Stimulated activated CD4-positive, alpha-beta T cell treated with anti-CD3 and anti-CD28 coated beads, TNF-alpha, amount 100 ng/mL, for 24 hours (primary cell): Measurements from ENCODE around the gene TJP1.
"Not testable (repeated sequence)": the region's sequence is repeated elsewhere in the genome, so short reads cannot be mapped to it uniquely, and the experiment has no call there.

Experiments
- DNase-seq, 3 experiments: peaks; one replicate each; pipeline ENCODE4 v3.0.0-alpha.2; 2020; ENCODE audit warnings: low read depth in 3 of 3

TJP1 gene

DNA sequence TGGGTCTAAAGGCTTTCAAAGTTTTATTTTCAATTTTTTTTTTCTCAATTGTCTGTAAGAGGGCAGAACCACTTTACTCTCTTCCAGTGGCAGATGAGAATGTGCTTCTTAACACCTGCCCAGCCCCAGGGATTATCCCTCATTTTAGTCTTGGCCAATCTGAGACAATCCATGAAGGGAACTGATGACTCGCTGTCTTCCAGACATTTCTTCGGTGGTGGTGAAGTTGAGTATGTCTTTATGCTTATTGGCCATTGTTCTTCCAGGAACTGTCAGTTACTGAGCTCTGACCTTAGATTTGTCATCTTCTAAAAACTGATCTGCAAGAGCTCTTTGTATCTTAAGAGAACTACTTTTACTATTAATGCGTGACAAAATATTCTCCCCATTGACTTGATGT is 139.5 kb downstream of the TJP1 start:
- no peak for DNase-seq

DNA sequence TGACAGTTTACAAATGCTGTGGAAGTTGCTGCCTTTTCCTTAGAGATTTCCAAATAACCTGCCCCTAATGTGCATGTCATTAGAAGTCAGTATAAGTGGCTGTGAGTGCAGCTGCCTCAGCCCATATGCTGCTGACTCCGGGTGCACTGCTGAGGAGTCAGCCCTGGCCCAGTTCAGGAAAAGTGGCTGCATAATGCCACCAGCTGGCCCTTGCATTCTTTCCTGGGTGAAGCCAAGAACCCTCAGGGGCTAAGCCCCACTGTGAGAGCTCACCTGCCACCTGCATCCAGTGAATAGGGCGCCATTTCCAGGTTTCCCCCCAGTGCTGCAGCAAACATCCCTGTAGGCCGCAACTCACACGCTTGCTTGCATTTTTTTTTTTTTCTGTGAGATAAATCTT is 139.9 kb downstream of the TJP1 start:
- DNase-seq: no peak

DNA sequence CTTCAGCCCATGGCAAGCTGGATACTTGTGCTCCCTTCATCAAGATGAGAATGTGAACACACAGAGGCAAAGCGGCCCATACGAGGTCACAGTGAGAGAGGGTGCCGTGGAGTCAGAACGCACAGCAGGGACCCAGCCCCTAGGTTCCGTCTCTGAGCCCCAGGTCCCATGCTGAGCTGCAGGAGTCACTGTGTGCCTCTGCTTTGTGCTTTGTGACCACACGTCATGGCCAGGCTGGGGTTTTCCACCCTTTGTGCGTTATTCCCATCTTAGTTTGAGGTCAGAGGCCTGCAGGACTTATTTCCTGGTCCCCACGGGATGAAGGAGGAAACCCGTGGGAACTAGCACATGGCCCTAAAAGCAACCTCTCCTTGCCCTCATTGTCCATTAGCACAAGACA is 140.3 kb downstream of the TJP1 start:
- no peak for DNase-seq

DNA sequence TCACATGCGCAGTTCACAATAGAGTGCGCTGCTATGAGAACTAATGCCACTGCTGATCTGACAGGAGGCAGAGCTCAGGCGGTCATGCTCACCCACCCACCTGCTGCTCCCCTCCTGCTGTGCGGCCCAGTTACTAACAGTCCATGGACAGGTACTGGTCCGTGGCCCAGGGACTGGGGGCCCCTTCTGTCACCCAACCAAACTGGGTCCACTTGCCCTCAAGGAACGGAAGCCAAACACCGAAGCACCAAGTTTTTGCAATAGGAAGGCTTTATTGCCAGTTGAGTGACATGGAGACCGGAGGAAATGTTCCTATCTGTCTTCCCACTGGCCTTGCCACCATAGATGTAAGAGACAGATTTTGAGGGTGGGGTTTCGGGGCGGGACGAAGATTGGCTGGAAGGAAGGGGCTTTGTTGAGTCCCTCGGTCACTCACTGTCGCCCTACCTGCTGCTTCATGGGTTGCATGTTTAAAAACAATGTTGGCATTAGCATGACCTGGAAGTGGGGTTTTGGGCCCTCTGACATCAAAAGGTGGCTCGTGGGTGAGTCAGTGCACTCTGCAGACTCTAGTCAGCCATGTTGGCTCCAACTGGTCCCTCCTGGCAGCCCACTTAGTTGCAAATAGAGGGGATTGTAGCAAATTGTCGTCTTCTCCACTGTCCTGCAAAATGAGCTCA is 141.0 kb downstream of the TJP1 start:
- DNase-seq: no peak

DNA sequence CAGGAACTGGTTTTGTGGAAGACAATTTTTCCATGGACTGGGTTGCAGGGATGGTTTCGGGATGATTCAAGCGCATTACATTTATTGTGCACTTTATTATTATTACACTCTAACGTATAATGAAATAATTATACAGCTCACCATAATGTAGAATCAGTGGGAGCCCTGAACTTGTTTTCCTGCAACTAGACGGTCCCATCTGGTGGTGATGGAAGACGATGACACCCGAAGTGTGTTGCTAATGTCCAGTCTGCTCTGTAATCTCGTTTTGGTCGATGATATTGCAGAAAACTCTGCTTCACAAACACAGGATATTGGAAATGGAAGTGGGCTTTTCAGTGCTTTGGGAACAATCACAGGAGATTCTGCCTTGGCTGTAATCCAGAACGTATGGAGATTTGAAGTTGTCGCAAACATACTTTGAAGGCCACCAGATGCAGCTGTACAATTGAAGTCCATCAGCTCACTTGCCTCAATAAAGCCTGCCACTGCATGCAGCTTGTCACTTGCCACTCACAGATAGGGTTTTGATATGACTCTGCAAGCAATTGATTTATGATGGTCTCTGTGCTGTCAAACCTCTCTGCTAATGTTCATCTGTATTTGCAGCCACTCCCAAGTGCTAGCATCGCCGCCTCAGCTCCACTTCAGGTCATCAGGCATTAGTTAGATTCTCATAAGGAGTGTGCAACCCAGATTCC is 141.7 kb downstream of the TJP1 start:
- no peak for DNase-seq

DNA sequence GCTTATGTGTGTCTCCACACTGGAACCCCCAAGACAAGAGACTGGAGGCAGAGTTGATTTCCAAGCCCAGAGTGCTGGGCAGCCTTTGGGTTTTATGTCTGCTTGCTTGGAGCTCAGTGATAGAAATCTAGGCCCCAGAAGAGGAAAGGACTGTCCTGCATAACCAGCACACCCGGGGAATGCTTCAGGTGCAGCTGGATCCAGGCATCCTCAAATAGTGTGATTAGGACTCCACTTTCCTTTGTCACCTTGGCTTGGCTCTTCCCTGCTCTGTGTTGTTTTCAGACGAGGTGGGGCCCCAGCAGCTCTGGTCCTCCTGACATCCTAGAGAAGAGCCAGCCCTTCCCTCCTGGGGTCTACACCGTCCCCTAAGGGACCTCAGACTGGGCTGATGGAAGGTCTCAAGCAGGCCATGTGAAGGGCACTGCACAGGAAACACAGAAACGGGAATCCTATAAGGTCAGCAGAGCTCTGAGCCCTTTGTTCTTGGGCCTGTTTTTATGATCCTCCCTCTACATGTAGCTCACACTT is 143.7 kb downstream of the TJP1 start:
- DNase-seq: no peak

DNA sequence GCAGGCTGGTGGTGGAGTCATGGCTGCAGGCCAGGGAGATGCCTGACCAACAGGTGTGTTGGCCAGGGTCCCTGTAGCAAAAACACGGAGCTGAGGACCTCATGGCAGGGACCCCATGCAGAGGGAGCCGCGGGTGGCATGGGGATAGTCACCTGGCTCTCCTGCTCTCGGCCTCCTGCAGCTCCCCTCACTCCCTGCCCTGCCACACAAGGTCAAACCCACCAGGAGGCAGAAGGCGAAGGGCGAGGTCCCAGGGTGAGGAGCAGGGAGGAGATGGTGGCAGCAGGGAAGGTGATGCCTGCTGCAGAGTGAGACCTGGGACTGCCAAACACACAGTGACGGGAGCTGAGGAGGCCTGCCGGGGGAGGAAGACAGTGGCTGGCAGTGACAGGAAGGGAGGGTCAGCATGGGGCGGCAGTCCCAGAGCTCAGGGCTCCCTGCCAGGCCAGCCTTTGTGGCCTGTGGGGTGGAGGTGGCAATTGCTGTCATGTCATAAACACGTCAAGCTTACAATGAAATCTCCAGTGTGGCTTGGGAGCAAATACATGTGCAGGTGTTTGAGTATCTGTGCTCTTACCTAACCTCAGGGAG is 144.3 kb downstream of the TJP1 start:
- DNase-seq: no peak

DNA sequence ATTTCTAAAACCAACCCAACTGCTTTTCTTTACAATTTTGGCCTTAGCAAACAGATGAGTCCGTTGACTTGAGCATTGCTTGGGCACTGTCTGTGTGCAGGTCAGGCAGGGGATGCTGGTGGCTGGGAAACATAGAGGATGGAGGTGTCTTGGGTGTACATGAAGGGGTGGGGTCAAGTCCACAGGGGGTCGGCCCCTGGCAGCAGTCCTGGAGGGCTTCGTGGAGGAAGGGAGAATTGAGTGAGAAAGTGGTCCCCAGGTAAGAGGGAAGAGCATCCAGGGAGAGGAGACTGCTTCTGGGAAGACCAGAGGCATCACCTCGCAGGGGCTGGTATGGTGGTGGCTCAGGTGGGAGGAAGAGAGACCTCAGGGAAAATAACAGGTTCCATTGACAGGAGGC is 144.8 kb downstream of the TJP1 start:
- DNase-seq: no peak

DNA sequence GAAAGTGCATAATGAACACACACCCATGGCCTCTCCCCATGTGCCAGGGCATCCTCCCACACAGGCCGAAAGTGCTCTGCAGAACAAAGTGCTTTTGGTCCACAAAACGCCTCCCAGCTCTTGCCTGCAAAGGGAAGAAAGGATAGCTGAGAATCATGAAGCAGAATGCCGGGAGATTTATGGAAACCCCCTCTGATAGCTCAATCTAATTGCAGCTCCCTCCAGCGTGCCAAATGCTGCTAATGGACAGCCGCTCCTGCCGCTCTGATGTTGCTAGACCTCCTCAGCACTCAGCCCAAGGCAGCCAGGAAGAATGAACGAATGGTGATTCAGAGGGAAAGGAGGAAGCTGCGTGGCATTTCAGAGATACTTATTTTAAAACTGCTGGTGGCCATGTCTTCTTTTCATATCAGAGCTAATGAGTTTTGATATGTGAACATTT is 145.3 kb downstream of the TJP1 start:
- DNase-seq: no peak

DNA sequence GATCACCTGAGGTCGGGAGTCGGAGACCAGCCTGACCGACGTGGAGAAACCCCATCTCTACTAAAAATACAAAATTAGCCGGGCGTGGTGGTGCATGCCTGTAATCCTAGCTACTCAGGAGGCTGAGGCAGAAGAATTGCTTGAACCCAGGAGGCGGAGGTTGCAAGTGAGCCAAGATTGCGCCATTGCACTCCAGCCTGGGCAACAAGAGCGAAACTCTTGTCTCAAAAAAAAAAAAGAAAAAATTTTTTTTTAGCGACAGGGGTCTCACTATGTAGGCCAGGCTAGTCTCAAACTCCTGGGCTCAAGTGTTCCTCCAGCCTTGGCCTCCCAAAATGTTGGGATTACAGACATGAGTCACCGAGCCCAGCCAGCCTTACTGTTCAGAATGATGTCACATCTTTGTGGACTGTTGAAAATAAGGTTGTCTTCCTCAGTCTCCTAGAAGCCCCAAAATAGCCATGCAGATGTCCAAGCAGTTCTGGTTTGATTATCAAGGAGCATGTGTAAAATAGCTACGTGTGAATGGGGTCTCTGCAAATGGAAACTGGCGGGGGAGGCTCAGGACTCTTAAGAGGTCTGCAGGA is 145.8 kb downstream of the TJP1 start:
- not testable (repeated sequence) for DNase-seq

DNA sequence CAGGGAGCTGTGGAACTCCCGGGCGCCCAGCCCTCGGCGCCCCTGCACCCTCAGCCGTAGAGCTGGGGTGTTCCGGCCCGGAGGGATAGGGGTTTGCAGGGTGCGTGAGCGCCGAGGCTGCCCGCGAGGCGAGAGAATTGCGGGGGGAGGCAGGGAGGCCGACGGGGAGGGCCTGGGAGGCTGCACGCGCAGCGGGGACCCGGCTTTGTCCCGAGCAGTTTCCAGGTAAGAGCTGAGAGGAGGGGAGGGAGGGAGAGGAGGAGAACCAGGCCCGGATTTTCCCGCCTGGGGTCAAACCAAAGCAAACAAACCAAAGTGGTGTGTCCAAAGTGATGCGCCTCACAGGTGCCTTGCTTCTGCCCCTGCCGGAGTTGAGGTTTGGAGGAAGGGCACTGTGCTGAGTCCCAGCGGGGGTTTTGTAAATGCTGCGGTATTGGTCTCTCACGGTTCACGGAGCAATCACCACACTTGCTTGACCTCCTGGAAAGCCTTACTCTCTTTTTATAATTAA is 146.4 kb downstream of the TJP1 start:
- no peak for DNase-seq

DNA sequence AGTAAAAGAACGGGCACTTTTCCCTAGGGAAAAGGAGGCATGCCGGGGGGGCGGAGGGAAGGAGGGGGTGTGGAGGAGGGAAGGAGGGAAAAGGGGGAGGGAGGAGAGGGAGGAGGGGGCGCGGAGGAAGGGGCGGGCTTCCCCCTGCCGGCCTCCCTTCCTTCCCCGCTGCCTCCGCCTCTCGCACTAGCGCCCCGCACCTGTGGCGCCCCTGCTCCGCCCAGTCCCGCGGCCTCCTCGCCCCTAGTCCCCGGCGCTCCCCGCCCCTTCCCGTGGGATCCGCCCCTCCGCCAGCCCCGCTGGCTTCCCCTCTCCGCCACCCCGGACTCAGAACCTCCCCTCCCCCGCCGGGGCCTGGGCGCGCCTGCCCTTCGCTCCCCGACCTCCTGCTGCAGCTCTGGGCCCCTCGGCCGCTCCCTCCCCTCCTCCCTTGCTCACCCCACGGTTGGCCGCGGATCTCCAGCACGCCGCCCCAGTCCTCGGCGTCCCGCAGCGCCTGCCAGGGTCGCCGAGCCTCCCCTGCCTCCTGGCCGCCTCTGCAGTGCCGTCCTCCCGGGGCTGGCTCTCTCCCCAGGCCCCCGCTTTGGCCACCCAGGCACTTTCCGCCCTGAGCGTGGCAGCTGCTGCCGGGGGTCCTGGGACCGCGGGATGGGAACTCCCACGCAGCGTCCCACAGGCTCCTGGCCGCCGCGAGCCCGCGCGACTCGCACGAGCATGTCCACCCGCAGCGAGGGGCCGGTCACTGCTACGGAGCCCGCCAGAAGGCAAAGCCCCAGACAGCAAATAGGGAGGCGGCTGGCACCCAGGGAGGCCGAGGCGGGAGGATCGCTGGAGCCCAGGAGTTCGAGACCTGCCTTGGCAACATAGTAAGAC is 147.4 kb downstream of the TJP1 start:
- peak in 1 of 3 experiments; percentile 4 for DNase-seq

DNA sequence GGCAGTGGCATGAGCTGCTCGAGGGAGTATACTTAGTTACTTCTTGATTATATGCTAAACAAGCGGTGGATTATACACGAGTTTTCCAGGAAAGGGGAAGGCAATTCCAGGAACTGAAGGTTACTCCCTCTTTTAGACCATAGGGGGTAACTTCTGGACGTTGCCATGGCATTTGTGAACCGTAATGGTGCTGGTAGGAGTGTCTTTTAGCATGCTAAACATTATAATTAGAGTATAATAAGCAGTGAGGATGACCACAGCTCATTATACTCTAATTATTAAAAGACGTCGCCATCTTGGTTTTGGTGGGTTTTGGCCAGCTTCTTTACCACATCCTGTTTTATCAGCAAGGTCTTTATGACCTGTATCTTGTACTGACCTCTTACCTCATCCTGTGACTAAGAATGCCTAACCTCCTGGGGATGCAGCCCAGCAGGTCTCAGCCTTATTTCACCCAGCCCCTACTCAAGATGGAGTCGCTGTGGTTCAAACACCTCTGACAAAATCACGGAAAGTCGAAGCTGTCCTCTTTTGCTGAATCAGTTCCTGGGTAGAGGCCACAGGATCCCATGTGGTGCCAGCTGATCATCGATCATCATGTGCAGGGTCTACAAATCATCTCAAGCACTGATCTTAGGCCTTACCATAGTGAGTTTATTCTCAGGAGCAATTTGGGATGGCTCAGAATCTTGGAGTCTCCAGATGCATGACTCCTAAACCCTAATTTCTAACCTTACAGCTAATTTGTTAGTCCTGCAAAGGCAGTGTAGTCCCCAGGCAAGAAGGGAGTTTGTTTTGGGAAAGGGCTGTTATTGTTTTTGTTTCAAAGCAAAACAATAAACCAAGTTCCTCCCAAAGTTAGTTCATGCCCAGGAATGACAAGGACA is 149.1 kb downstream of the TJP1 start:
- DNase-seq: no peak

DNA sequence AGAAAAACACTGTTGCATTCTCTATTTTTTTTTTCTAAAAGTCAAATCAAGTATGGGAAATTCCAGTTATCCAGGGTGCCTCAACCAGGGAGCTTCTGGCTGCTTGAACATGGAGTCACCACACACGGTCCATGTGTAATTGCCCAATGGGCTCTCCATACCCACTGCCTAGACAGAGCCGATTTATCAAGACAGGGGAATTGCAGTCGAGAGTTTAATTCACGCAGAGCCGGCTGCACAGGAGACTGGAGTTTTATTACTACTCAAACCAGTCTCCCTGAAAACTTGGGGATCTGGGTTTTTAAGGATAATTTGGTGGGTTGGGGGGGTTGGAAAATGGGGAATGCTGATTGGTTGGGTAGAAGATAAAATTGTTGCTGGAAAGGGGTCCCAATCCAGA is 149.8 kb downstream of the TJP1 start:
- DNase-seq: no peak

DNA sequence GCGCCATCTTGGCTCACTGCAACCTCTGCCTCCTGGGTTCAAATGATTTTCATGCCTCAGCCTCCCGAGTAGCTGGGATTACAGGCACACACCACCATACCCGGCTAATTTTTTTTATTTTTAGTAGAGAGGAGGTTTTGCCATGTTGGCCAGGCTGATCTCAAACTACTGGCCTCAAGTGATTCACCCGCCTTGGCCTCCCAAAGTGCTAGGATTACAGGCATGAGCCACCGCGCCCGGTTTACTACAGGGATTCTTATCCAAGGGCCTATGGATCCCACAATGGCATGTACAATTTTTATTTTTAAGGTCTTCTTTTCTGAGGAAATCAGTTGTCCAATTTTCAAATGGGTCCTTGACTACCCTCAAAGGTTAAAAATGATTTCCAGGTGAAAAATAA is 150.2 kb downstream of the TJP1 start:
- DNase-seq: not testable (repeated sequence)

DNA sequence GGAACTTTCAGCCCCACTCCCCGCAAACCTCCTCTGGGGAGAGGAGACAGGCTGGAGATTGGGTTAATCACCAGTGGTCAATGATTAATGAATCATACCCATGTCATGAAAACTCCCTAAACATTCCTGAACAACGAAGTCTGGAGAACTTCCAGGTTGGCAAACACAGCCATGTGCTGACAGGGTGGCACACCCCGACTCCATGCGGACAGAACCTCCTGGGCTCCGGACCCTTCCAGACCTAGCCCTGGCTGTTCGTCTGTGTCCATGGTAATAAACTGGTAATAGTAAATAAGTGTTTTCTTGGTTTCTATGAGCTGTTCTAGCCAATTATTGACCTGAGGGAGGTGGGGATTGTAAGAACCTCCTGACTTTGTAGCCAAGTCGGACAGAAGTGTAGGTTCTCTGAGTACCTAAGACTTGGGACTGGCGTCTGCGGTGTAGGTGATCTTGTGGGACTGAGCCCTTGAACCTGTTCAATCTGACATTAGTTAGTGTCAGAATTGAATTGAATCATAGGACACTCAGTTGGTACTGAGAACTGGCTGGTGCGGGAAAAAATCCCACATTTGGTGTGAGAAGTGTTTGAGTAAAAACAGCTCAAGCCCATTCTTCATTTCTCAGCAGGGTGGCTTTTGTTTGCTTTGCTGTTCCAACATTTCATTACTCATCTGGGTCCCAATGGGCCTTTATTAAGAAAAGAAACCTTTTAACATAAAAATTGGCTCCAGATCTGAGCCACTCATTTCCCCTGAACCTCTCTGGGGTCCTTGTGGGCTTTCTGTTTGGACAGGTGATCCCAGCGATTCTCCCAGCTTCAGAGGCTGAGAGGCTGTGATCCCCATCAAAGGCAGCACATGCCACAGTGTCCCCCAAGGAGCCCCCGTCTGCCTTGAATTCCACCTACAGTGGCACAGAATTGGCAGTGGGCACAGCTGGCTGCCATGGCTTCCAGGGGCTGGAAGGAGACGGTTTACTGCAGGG is 151.0 kb downstream of the TJP1 start:
- no peak for DNase-seq

DNA sequence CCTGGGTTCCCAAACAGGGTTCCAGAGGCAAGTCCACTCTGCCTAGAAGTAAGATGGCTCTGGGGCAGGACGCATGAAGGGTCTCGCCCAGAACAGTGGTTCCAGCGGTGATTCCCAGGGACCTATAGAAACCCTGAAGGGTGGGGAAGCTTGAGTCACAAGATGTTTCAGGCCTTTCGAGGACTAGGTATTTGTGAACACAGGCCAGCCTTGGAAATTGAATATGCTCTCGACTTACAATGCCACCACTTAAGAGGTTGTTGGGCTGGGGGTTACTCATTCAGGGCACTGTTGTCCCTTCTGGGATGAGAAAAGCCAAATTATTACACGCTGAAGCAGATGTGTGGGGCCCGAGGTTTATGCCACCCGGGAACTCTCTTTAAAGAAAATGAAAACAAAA is 152.0 kb downstream of the TJP1 start:
- no peak for DNase-seq

DNA sequence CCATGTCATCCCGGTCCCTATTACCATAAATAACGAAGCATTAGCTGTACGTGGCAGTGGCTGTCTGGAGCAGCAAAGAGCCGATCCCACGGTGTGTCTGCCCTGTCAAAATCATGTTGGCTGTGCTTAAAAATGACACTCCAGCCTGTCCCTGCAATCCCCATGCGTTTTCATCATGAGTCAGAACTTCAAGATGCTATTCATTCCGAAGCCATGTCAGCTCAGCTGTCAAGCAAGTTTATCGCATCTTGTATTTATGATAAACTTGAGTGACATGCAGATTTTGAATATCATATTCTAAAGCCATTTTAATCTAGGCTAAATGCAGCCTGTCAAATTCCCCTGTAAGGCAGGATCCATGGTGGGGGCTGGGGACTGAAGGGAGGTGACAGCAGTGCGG is 152.4 kb downstream of the TJP1 start:
- DNase-seq: no peak

DNA sequence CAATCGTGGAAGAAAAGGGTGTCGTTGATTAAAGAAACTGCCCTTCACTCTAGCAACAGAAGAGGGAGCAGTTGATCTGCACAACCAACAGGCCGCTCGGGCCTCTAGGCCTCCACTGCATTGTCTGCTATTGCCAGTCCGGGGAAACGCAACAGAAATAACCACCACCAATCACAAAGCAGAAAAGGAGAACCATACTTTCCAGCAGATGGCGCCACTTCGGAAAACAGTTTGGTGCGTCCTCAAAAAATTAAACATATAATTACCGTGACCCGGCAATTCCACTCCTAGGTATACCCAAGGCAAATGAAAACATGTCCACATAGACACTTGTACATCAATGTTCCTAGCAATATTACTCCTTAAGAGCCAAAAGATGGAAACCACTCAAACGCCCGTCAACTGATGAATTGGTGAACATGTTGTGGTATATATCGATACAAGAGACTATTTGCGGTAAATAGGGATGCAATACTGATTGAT is 154.1 kb downstream of the TJP1 start:
- peak in 1 of 3 experiments; percentile 13 for DNase-seq
